Femur (tissue), 1 donor: ENCODE results near the gene TEX55.
"Not testable (repeated sequence)": the region's sequence is repeated elsewhere in the genome, so short reads cannot be mapped to it uniquely, and the experiment has no call there.

Experiments
- DNase-seq: peaks from one replicate; pipeline ENCODE4 v3.0.0-alpha.2; 2017

TEX55 gene

DNA sequence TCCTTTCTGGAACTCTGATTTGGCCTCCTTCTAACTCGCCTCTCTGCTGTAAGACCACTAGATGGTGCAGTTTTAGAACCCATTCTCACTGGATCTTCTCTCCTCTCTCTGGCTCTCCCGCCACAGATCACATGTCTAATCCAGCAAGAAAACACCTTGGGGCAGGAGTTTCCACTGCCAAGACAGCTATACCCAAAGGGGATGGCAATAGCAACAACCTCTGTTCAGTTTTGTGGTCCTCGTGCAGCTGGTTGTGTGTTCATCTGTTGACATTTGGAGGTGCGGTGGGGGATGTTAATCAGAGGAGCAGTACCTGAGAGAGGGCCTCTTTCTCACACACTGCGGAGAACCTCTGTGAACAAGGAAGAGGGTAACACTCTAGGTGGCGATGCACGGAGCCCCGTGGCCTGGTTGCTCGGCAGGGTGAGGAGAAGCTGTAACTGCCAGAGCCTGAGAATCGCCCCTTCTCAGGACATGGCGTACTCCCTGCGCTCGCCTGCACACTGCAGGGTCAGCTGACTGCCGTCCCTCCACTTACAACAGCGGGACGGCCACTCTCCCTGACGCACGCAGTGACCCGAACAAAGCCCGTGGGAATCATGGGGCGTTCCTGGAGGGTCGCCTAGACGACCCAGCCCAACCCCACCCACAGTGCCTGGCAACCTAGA is at the start of gene TEX55:
TEX55 (plus strand) TSS at position 666 of the 668 bp plus-strand sequence. CDS start 25 bp downstream, outside the sequence.
- DNase-seq = no peak

- no peak for DNase-seq
Observed at GRCh38 chr3:119098003-119098402, 48.0 kb upstream of the TEX55 start.

DNA sequence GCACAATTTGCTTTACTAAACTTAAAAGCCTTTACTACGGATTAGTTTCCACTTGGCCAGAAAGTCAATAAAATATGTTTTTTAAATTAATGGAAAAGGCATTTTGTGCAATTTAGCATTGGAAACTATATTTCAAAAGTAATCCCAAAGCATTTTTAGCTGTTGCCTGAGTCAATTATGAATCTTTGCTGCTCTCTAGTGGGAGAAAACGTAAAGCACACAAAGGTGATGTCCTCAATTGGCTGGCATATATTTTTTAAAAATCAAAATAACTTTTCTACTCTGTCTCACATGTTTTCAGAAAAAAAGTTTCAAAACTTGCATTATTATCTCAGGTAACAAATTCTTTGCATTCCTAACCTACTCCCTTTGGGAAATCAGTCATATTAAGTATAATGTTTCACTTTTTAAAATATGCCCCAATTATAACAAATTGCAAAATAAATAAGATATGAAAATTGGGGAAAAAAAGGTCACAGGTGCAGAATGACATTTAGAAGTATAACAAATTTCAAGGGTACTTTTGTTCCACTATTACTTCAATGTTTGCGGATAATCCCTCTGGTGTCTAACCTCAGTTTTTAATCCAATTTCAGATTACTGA is 47.2 kb upstream of the TEX55 start:
- DNase-seq = no peak

- no peak for DNase-seq
Observed at GRCh38 chr3:119099785-119100184, 46.2 kb upstream of the TEX55 start.

DNA sequence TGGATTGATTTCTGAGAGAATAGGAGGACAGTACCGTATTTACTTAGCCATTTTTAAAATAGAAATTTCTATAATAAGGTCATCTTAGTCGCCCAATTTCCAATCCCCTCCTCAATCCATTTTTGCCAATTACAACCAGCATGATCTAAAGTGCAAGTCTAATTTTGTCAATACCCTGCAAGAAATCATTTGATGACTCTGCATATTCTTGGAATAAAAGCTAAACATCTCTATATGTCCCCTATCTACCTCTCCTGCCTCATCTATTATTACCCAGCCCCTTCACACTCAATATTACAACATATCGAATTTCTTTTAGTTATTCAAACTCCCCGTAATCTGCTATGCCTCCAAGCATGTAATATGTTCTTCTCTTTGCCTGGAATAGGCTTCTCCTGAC is 41.9 kb upstream of the TEX55 start:
- no peak for DNase-seq

DNA sequence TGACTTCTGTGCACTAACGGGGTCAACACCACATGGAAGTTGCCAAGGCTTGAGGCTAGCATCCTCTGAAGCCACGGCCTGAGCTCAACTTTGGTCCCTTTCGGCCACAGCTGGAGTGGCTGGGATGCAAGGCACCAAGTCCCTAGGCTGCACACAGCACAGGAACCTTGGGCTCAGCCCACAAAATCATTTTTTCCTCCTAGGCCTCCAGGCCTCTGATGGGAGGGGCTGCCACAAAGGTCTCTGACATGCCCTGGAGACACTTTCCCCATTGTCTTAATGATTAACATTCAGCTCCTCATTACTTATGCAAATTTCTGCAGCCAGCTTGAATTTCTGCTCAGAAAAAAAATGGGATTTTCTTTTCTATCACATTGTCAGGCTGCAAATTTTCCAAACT is 27.6 kb upstream of the TEX55 start:
- DNase-seq = not testable (repeated sequence)

- DNase-seq = no peak
Observed at GRCh38 chr3:119120480-119120879, 25.5 kb upstream of the TEX55 start.

- no peak for DNase-seq
Observed at GRCh38 chr3:119122350-119122749, 23.6 kb upstream of the TEX55 start.

DNA sequence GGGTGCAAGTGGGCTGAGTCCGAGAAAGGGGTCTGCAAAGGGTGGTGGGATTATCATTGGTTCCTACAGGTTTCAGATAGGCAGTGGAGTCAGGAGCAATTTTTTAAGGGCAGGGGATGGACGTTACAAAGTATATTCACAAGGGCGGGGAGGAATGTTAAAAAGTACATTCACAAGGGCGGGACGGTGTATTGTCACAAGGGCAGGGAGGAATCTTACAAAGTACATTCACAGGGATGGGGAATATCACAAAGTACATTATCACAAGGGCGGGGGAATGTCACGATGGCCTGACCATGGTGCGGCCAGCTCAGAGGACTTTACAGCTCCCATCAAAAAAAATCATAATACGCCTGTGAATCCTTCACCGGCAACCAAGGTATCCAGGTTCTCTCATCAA is 20.6 kb upstream of the TEX55 start:
- no peak for DNase-seq

DNA sequence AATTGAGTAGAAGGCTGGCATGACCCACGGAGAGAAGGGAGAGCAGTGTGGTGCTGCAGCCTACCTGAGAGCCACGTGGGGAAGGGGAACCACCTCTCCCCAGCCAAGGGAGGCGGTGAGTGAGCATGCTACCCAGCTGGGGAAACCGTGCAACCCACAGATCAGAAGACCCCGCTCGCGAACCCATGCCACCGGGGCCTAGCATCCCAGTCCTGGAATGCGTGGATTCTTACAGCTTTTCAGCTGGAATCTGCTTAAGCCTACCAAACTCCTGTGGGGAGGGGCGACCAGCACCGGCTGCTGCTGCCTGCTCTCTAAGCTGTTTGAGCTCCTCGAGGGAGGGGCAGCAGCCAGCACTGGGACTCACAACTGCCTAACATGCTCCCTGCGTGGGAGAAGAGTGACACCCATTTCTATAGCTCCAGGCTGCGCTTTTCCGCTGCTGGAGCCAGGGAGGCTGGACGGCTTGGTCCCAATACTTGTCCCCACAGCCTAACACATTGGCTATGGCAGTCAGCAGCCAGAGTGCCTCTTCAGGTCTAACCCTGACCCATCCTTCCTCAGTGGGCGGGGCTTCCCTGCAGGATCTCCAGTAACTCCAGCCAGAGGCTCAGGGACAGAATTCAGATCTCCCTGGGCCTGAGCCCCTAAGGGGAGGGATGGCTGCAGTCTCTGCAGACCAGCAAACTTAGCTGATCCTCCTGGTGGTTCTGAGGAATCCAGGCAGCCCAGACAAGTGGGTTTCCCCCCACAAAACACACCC is 20.0 kb upstream of the TEX55 start:
- no peak for DNase-seq

DNA sequence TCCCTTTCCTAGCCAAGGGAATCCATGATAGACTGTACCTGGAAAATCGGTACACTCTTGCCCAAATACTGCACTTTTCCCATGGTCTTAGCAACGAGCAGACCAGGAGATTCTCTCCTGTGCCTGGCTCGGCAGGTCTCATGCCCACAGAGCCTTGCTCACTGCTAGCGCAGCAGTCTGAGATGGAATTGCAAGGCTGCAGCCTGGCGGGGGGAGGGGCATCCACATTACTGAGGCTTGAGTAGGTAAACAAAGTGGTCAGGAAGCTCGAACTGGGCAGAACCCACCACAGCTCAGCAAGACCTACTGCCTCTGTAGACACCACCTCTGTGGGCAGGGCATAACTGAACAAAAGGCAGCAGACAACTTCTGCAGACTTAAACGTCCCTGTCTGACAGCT is 15.7 kb upstream of the TEX55 start:
- DNase-seq = not testable (repeated sequence)

DNA sequence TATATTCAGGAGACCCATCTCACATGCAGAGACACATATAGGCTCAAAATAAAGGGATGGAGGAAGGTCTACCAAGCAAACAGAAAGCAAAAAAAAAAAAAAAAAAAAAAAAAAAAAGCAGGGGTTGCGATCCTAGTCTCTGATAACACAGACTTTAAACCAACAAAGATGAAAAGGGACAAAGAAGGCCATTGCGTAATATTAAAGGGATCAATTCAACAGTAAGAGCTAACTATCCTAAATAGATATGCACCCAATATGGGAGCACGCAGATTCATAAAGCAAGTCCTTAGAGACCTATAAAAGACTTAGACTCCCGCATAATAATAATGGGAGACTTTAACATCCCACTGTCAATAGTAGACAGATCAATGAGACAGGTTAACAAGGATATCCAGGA is 13.7 kb upstream of the TEX55 start:
- not testable (repeated sequence) for DNase-seq

DNA sequence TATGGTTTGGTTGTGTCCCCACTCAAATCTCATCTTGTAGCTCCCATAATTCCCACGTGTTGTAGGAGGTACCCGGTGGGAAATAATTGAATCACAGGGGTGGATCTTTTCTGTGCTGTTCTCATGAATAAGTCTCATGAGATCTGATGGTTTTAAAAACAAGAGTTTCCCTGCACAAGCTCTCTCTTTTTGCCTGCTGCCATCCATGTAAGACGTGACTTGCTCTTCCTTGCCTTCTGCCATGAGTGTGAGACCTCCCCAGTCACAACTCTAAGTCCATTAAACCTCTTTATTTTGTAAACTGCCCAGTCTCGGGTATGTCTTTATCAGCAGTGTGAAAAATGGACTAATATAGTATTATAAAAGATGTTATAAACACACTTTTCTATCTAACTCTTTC is 6.6 kb upstream of the TEX55 start:
- not testable (repeated sequence) for DNase-seq

GRCh38 chr3:119140466-119140865 is 5.5 kb upstream of the TEX55 start:
- no peak for DNase-seq

- no peak for DNase-seq
Observed at GRCh38 chr3:119145128-119145499, 851 bp upstream of the TEX55 start.

GRCh38 chr3:119146578-119147375 is 812 bp downstream of the TEX55 start:
- DNase-seq = no peak

GRCh38 chr3:119147494-119147893 is 1.5 kb downstream of the TEX55 start:
- no peak for DNase-seq

GRCh38 chr3:119148493-119149180 is 2.7 kb downstream of the TEX55 start:
- DNase-seq = no peak

DNA sequence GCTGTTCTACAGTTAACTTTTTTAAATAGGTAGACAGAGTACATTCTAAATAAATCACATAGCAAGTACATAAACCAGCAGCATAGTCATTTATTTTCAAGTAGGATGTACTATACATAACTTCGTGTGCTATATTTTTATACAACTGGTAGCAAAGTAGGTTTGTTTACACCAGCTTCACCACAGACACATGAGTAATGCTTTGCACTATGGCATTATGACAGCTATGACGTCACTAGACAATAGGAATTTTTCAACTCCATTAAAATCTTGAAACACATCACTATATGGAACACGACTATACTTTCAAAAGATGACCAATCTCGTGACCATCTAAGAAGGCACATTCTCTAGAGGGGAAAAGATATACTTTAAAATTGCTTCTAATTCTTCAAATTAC is 3.5 kb downstream of the TEX55 start:
- DNase-seq = no peak

DNA sequence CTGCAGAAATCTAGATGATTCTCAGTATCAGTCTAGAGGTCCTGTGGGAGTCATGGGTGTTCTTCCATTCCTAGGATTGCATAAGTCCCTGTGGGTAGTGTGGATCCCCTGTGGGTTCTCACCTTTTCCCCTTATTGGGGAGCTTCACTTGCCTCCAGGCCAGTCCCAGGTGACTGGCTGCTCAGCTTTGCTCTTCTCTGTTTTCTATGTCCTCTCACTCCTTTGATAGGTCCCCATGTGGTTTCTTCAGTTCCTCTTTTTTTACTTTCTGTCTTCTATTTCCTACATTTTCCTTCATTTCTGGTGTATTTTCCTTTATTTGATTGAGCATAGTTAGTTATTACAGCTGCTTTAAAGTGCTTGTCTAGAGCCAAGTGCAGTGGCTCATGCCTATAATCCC is 10.9 kb downstream of the TEX55 start:
- no peak for DNase-seq

DNA sequence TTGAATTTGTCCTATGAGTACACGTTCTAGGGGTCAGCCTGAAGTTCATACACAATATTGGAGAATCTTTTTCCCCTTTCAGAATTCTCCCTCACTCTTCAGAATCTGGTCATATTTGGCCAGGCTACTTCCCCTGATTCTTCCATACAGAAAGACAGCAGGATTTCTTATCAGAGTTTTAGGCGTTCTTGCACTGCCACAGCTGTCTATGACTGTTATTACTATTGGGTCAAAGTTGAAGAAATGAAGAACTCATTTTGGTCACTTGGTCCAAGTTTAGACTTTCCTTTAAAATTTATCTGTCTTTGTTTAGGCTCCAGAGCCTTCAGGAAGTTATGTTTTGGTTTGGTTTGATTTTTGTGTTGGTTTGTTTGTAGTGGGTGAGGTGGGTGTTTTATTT is 12.0 kb downstream of the TEX55 start:
- no peak for DNase-seq

DNA sequence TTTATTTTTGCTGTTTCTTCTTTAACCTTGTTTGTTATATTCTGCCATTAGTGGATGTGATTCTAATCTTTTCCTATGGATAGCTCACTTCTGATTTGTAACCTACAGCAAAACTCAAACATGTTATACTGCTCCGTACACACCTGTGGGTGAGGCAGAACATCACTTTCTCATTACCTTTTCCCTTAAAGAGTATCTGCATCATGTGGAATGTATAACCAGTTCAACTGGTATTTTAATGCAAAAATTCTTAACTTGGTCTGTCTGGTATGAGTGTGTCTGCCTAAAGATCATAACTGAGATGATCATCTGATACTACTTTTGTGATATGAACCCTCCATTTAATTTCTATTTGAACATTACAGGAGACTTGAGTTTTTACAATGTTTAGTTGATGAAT is 14.4 kb downstream of the TEX55 start:
- DNase-seq = no peak

- DNase-seq = no peak
Observed at GRCh38 chr3:119160815-119161214, 14.8 kb downstream of the TEX55 start.
